IMR-90 (cell line): ENCODE measurements around the gene UBL4A. TPM values are rescaled to one million over a fixed set of nuclear protein-coding genes. Genes with fewer than 3 reads are reported as not detected.
A peak's percentile ranks its signal among the peaks of the same experiment; 100 is the strongest.

Experiments
- ATAC-seq: fragments of 200-7000 bp; cut with Tn5 transposase; 2 replicates; pipeline ENCODE4 v1.9.1; 2020; ENCODE audit warnings: low read depth, mild to moderate bottlenecking, moderate library complexity
- BruUV-seq: library from RNA; stranded (reverse); fragments of 400-500 nt; replicated peaks from 2 replicates; lab custom pipeline; 2021; lab: Mats Ljungman, UMichigan
- CTCF ChIA-PET: fragments of 300-600 bp; formaldehyde crosslinking; extraction: SDS; loops from one replicate; lab custom pipeline; 2021; ENCODE audit warnings: antibody characterized with exemption; lab: Yijun Ruan, JAX
- POLR2A ChIA-PET: fragments of 300-600 bp; sonication (Branson Sonifier 250); formaldehyde crosslinking; loops from one replicate; lab custom pipeline; 2022; ENCODE audit warnings: antibody characterized with exemption; ENCODE audit not compliant: unreplicated experiment; lab: Charles Lee
- DNase-seq: peaks from one replicate; pipeline ENCODE4 v3.0.0; 2013
- H2AFZ ChIP-seq: replicated peaks from 2 replicates; pipeline ENCODE3; 2013; ENCODE audit warnings: low read length, mild to moderate bottlenecking; ENCODE audit not compliant: poor library complexity
- H2AK5ac ChIP-seq: 2 replicates; pipeline ENCODE4 v1.6.1; 2013; ENCODE audit warnings: low read depth, low read length, inconsistent platforms
- H2AK9ac ChIP-seq: replicated peaks from 2 replicates; pipeline ENCODE3; 2013; ENCODE audit warnings: mild to moderate bottlenecking, low read depth, low read length, moderate library complexity; ENCODE audit not compliant: poor library complexity
- H2BK120ac ChIP-seq: 2 replicates; pipeline ENCODE4 v1.6.1; 2013; ENCODE audit warnings: low read depth, low read length, inconsistent platforms
- H2BK15ac ChIP-seq: 3 replicates; pipeline ENCODE4 v1.6.1; 2013; ENCODE audit warnings: low read depth, low read length, inconsistent platforms
- H2BK20ac ChIP-seq: 2 replicates; pipeline ENCODE4 v1.6.1; 2013; ENCODE audit warnings: low read depth, mild to moderate bottlenecking, inconsistent platforms, low read length, moderate library complexity
- H2BK5ac ChIP-seq: 2 replicates; pipeline ENCODE4 v1.6.1; 2013; ENCODE audit warnings: mild to moderate bottlenecking, low read depth, low read length, inconsistent platforms; ENCODE audit not compliant: poor library complexity, severe bottlenecking
- H3K14ac ChIP-seq: replicated peaks from 2 replicates; pipeline ENCODE4 v1.6.1; 2013; ENCODE audit warnings: low read depth, low read length, inconsistent platforms
- H3K18ac ChIP-seq: 2 replicates; pipeline ENCODE4 v1.6.1; 2013; ENCODE audit warnings: low read depth, low read length, control low read depth
- H3K23ac ChIP-seq: 2 replicates; pipeline ENCODE4 v1.6.1; 2013; ENCODE audit warnings: low read depth, low read length, inconsistent platforms
- H3K27ac ChIP-seq: 2 replicates; pipeline ENCODE4 v1.5.1; 2013; ENCODE audit warnings: mild to moderate bottlenecking, control low read depth, low read length; ENCODE audit not compliant: insufficient read depth
- H3K27me3 ChIP-seq: 2 replicates; pipeline ENCODE4 v1.6.1; 2013; ENCODE audit warnings: low read length; ENCODE audit not compliant: control insufficient read depth, insufficient read depth
- H3K36me3 ChIP-seq: 2 replicates; pipeline ENCODE4 v1.6.1; 2013; ENCODE audit warnings: low read length, mixed read lengths; ENCODE audit not compliant: control insufficient read depth, insufficient read depth
- H3K4ac ChIP-seq: 2 replicates; pipeline ENCODE4 v1.6.1; 2013; ENCODE audit warnings: low read depth, low read length, inconsistent platforms
- H3K4me1 ChIP-seq: 2 replicates; pipeline ENCODE4 v1.6.1; 2013; ENCODE audit warnings: low read length, mixed read lengths; ENCODE audit not compliant: control insufficient read depth, insufficient read depth
- H3K4me2 ChIP-seq: 2 replicates; pipeline ENCODE4 v1.6.1; 2013; ENCODE audit warnings: low read depth, mild to moderate bottlenecking, control low read depth, low read length, moderate library complexity
- H3K4me3 ChIP-seq: 2 replicates; pipeline ENCODE4 v1.5.1; 2013; ENCODE audit warnings: low read depth, mild to moderate bottlenecking, control low read depth, low read length, moderate library complexity; ENCODE audit not compliant: insufficient read depth
- H3K56ac ChIP-seq: 2 replicates; pipeline ENCODE4 v1.6.1; 2013; ENCODE audit warnings: low read length, inconsistent platforms; ENCODE audit not compliant: insufficient read depth; ENCODE audit errors: extremely low read depth
- H3K79me1 ChIP-seq, 2 experiments: 2 replicates each; pipeline ENCODE4 v1.6.1; 2013; ENCODE audit warnings: low read length in 2 of 2, inconsistent platforms in 1 of 2, low read depth in 1 of 2
- H3K9ac ChIP-seq: 2 replicates; pipeline ENCODE4 v1.6.1; 2013; ENCODE audit warnings: low read depth, low read length, control low read depth
- H3K9me1 ChIP-seq: 2 replicates; pipeline ENCODE4 v1.6.1; 2013; ENCODE audit warnings: low read length, inconsistent platforms; ENCODE audit not compliant: insufficient read depth
- H3K9me3 ChIP-seq: 2 replicates; pipeline ENCODE4 v1.6.1; 2013; ENCODE audit warnings: low read length; ENCODE audit not compliant: control insufficient read depth, insufficient read depth
- H4K20me1 ChIP-seq: 2 replicates; pipeline ENCODE4 v1.6.1; 2013; ENCODE audit warnings: low read length, inconsistent platforms; ENCODE audit not compliant: insufficient read depth
- H4K5ac ChIP-seq: 2 replicates; pipeline ENCODE4 v1.6.1; 2013; ENCODE audit warnings: mild to moderate bottlenecking, low read depth, low read length, control low read depth
- H4K8ac ChIP-seq, 2 experiments: 2 replicates each; pipeline ENCODE4 v1.6.1; 2013; ENCODE audit warnings: low read depth in 2 of 2, low read length in 2 of 2, control low read depth in 1 of 2, inconsistent platforms in 1 of 2
- H4K91ac ChIP-seq: 2 replicates; pipeline ENCODE4 v1.6.1; 2013; ENCODE audit warnings: low read depth, low read length, inconsistent platforms; ENCODE audit not compliant: insufficient read depth
- ELK1 ChIP-seq: fragments of 150-350 bp; IDR thresholded peaks from 2 replicates; pipeline ENCODE4 v1.6.1; 2016; ENCODE audit warnings: low read depth, mild to moderate bottlenecking, low read length, moderate library complexity, borderline replicate concordance
- POLR2A ChIP-seq: IDR thresholded peaks from 2 replicates; pipeline ENCODE4 v1.6.1; 2012; ENCODE audit warnings: mild to moderate bottlenecking, low read depth, low read length
- WGBS, 2 experiments: methylation state at CpG; one replicate each; pipeline versions ENCODE4 v1.1.5 to v1.1.7; 2013; ENCODE audit warnings: missing lambda C conversion rate in 2 of 2; ENCODE audit not compliant: insufficient read length in 1 of 2; ENCODE audit errors: extremely low coverage in 2 of 2; 5-methylcytosine and 5-hydroxymethylcytosine counted together
- dilution Hi-C: fragments of 300-500 bp; cut with HindIII; formaldehyde crosslinking; loops from one replicate; pipeline ENCODE4 v1.14.3; 2018; ENCODE audit warnings: low sequenced_read_pairs; ENCODE audit not compliant: unreplicated experiment
- in situ Hi-C: fragments of 300-500 bp; cut with MboI; formaldehyde crosslinking; loops from 3 replicates; pipeline ENCODE4 v1.14.3; 2019; ENCODE audit warnings: low sequenced_read_pairs, inconsistent platforms, mixed read lengths
- intact Hi-C: fragments of 100-400 bp; cut with micrococcal nuclease; formaldehyde crosslinking; loops from 2 replicates; pipeline ENCODE4 v1.10.0; 2022
- polyA plus RNA-seq, 3 experiments: library from polyadenylated mRNA; depleted of rRNA; stranded (reverse); fragments of >200 nt; gene quantifications; 2 replicates each; pipeline ENCODE4 v1.2.3, GENCODE V29; 2012; ENCODE audit warnings: low replicate concordance in 1 of 3
- total RNA-seq: library from RNA; depleted of rRNA; stranded (reverse); fragments of >200 nt; gene quantifications from 2 replicates; pipeline ENCODE4 v1.2.3, GENCODE V29; 2012

UBL4A gene
- total and polyA plus RNA-seq, 2 of the 4 experiments (the other 2 are of a cell fraction): 24.6 to 28.3 TPM

- Histone ChIP-seq H3K9me3 (no peaks in the 10 kb centered on the region; the same call in 1 of the 2 replicates), H2AFZ (peak overlapping the region; percentile 21), H3K9me1 (no peaks in the 10 kb centered on the region), H2BK120ac (no peak overlapping the region), H4K5ac (no peak overlapping the region), H4K8ac (no peak overlapping the region), H3K23ac (no peak overlapping the region), H3K79me1 (peaks cover 0 to 22% of the 10 kb centered on the region in 2 experiments; a peak in 2 of 4 replicates), H3K4me2 (no peak overlapping the region), H3K27ac (no peak overlapping the region), H3K4ac (no peak overlapping the region), H2BK20ac (no peak overlapping the region), H4K20me1 (no peaks in the 10 kb centered on the region; the same call in 1 of the 2 replicates), H4K91ac (no peak overlapping the region), H2AK9ac (no peak overlapping the region), H3K9ac (no peak overlapping the region), H2AK5ac (no peak overlapping the region), H3K18ac (no peak overlapping the region), H2BK5ac (no peak overlapping the region), H3K36me3 (peaks cover 47% of the 10 kb centered on the region), H2BK15ac (no peak overlapping the region), H3K27me3 (no peaks in the 10 kb centered on the region), H3K14ac (no peak overlapping the region), H3K56ac (no peak overlapping the region), H3K4me1 (peaks cover 2% of the 10 kb centered on the region; the same call in 1 of the 2 replicates), H3K4me3 (no peak overlapping the region)
- DNase-seq: no peak
- POLR2A ChIA-PET: no interaction called here
- TF ChIP-seq POLR2A (no peak), ELK1 (no peak)
- intact Hi-C loops (no loop called here), dilution Hi-C loops (no loop called here), in situ Hi-C loops (no loop called here)
- no TSS peak for BruUV-seq
- ATAC-seq: no peak
- WGBS, 2 experiments: 94% methylated on average over 8 of the region's 17 CpGs; no CpG with 5 or more reads in 1 of the 2 experiments
- CTCF ChIA-PET: no interaction called here
These were observed 36.1 kb downstream of the UBL4A start for GRCh38 chrX:154450312-154450711.
